DMS153 treated with DMSO at 0.1 percent for 48 hours (cell line): Measurements from ENCODE around the gene PODN.

Source experiments
- DNase-seq: peaks from one replicate; lab custom pipeline; 2025; ENCODE audit not compliant: unreplicated experiment; lab: John Stamatoyannopoulos, UW

The PODN gene

GRCh38 chr1:53130598-53130877 lies 68.5 kb downstream of the PODN start:
- no peak for DNase-seq

GRCh38 chr1:53130878-53131589 lies 69.0 kb downstream of the PODN start:
- DNase-seq, result no peak

- no peak for DNase-seq
Measured at GRCh38 chr1:53131590-53131938, 69.6 kb downstream of the PODN start.

- no peak for DNase-seq
Measured at GRCh38 chr1:53132176-53132575, 70.2 kb downstream of the PODN start.

GRCh38 chr1:53133261-53134041 lies 71.4 kb downstream of the PODN start:
- DNase-seq, result no peak

- DNase-seq, result no peak
Measured at GRCh38 chr1:53134042-53134485, 72.1 kb downstream of the PODN start.
